Measurements from ENCODE around the gene TMCO4. TPM values are rescaled to one million over a fixed set of nuclear protein-coding genes. Genes with fewer than 3 reads are reported as not detected.
"Not testable (repeated sequence)": the region's sequence is repeated elsewhere in the genome, so short reads cannot be mapped to it uniquely, and the experiment has no call there.

The TMCO4 gene
- 10 to 100 TPM; 11.2 to 19.7 (median 13.8) TPM for polyA plus RNA-seq (ENCODE audit: low read depth in 6 of 6)

DNA sequence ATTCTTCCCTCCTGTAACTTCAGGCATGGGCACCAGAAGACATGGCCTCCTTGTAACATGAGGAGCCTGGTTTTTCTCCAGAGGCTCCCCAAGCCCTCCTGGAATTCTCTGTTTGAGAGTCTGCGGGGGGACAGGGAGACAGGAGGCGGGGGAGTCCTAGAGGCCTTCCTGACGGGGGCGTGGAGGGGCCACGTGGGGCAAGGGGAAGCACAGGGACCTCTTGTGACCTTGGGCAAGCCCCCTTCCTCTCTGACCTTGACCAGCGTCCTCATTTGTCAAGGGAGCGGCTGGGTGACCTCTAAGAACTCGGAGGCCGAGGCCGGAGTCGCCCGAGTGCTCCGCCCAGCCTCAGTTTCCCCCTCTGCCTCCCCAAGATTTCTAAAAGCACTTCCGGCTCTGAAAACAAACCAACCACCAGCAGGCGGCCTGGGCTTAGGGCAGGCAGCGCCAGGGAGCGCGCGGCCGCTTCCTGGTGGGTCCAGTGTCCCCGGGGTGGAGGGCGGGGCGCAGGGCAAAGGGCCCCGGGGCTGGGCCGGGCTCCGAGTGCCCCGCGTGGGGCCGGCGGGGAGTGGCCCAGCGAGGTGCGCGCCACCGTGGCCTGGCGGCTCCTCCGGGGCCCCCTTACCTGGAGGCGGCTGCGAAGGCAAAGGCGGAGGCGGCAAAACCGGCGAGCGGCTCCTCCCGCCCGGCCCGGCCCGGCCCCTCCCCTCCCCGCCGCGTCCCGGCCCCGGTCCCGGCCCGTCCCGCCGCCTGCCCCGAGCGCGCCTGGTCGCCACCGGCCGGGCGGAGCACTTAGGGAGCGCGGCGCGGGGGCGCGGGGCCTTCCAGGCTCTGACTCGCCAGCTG, at the start of gene TMCO4:
Gene TMCO4, minus strand, starts transcription at position 687 of the 846 bp plus-strand sequence. CDS start 19,158 bp downstream, outside the sequence.
- Mint-ChIP-seq H3K4me3 (peak within 1 kb of the TSS; percentile 87 to 99 (median 94)), H3K4me1 (peaks cover 16 to 28% (median 27%) of the 10 kb centered on the region in 3 donors), H3K27me3 (peaks cover 0 to 4% (median 0%) of the 10 kb centered on the region in 3 donors), H3K27ac (peak within 1 kb of the TSS; percentile 90 to 98 (median 94)), H3K36me3 (peaks cover 4 to 7% of the 10 kb centered on the region in 2 donors), H3K9me3 (peaks cover 0 to 2% (median 0%) of the 10 kb centered on the region in 7 donors)
- ATAC-seq (ENCODE audit: low read depth in 2 of 2) (peak; percentile 67 to 72), DNase-seq (peak; percentile 42)

DNA sequence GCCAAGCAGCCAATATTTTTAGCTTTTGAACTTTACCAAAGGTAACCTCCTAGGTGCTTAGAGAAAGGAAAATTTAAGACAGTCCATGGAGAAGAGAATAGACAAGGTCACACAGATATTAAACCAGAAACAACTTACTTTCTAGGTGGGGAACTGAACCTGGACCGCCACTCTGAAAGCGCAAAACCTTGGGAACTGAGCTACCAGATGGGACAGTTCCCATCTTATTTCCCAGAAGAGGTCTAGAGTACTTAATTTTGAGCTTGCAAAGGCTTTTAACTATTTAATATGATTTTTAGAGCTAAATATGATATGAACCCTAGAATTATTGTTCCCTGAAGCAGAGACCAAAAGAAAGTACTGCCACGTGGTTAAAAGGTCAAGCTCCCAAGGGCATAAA, 49.6 kb upstream of the TMCO4 start:
- not testable (repeated sequence) for H3K36me3 Mint-ChIP-seq; ATAC-seq (ENCODE audit: low read depth in 2 of 2); H3K27ac Mint-ChIP-seq; H3K4me3 Mint-ChIP-seq; DNase-seq; H3K9me3 Mint-ChIP-seq; H3K4me1 Mint-ChIP-seq
- H3K27me3 Mint-ChIP-seq: peaks cover 29 to 38% (median 30%) of the 10 kb centered on the region in 3 donors

- not testable (repeated sequence) for H3K27ac Mint-ChIP-seq; DNase-seq; ATAC-seq (ENCODE audit: low read depth in 2 of 2); H3K4me1 Mint-ChIP-seq; H3K36me3 Mint-ChIP-seq; H3K9me3 Mint-ChIP-seq; H3K4me3 Mint-ChIP-seq
- peaks cover 35 to 37% (median 36%) of the 10 kb centered on the region in 3 donors for H3K27me3 Mint-ChIP-seq
These were observed 47.6 kb upstream of the TMCO4 start for GRCh38 chr1:19847334-19847733.

GRCh38 chr1:19846338-19846737, 46.6 kb upstream of the TMCO4 start:
- no peaks in the 10 kb centered on the region for H3K4me1 Mint-ChIP-seq
- no peaks in the 10 kb centered on the region for H3K36me3 Mint-ChIP-seq
- H3K27ac Mint-ChIP-seq: no peak overlapping the region
- no peak overlapping the region for H3K4me3 Mint-ChIP-seq
- DNase-seq (no peak), ATAC-seq (ENCODE audit: low read depth in 2 of 2) (no peak)
- H3K9me3 Mint-ChIP-seq: no peaks in the 10 kb centered on the region
- peaks cover 36 to 40% (median 37%) of the 10 kb centered on the region in 3 donors for H3K27me3 Mint-ChIP-seq

GRCh38 chr1:19845555-19845954, 45.8 kb upstream of the TMCO4 start:
- no peaks in the 10 kb centered on the region for H3K36me3 Mint-ChIP-seq
- peaks cover 37 to 40% (median 38%) of the 10 kb centered on the region in 3 donors for H3K27me3 Mint-ChIP-seq
- H3K9me3 Mint-ChIP-seq: no peaks in the 10 kb centered on the region
- no peak overlapping the region for H3K4me3 Mint-ChIP-seq
- DNase-seq (no peak), ATAC-seq (ENCODE audit: low read depth in 2 of 2) (no peak)
- H3K4me1 Mint-ChIP-seq: no peaks in the 10 kb centered on the region
- no peak overlapping the region for H3K27ac Mint-ChIP-seq

DNA sequence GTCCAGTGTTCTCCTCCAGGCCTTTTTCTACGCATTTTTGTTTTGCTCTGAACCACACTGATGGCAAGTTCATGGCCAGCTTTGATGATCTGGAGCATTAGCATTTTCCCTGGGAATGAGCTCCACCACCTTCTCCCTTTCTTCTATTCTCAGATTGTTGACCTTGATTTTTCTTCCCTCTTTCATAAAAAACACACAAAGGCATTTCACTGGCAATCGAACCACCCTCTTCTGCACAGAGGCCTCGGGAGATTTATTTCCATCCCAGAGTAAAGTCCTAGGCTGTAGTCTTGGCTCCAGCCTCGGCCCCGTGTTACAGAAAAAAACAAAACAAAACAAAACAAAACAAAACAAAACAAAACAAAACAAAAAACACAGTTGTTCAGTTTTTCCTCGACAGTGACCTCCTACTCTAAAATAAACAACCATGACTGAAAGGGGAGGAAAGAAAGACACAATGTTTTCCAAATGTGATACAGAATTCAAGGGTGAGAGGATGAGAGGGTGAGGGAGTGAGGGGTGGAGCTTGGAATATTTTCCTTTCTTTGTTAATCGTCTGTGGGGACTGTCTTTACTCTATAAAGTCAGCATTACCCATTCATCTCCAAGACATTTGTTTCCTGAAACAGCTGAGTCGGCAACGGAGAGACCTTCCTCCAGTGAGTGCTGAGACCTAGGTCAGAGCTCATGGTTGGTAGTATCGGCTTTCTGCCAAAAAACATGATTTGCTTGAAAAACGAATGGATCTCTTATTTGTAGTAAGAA, 45.2 kb upstream of the TMCO4 start:
- H3K4me3 Mint-ChIP-seq: no peak overlapping the region
- peaks cover 37 to 41% (median 41%) of the 10 kb centered on the region in 3 donors for H3K27me3 Mint-ChIP-seq
- no peak overlapping the region for H3K27ac Mint-ChIP-seq
- ATAC-seq (ENCODE audit: low read depth in 2 of 2) (no peak), DNase-seq (no peak)
- no peaks in the 10 kb centered on the region for H3K9me3 Mint-ChIP-seq
- no peaks in the 10 kb centered on the region for H3K36me3 Mint-ChIP-seq
- H3K4me1 Mint-ChIP-seq: no peaks in the 10 kb centered on the region

GRCh38 chr1:19840228-19840627, 40.5 kb upstream of the TMCO4 start:
- Mint-ChIP-seq H3K4me3 (no peak overlapping the region), H3K4me1 (peaks cover 2 to 7% (median 6%) of the 10 kb centered on the region in 3 donors), H3K36me3 (no peaks in the 10 kb centered on the region), H3K27ac (no peak overlapping the region), H3K27me3 (peaks cover 24 to 34% (median 30%) of the 10 kb centered on the region in 3 donors), H3K9me3 (peaks cover 0 to 1% (median 0%) of the 10 kb centered on the region in 7 donors)
- no peak for DNase-seq
- ATAC-seq (ENCODE audit: low read depth in 2 of 2): no peak

GRCh38 chr1:19837866-19838265, 38.1 kb upstream of the TMCO4 start:
- peaks cover 2 to 7% (median 6%) of the 10 kb centered on the region in 3 donors for H3K4me1 Mint-ChIP-seq
- H3K4me3 Mint-ChIP-seq: no peak overlapping the region
- peak overlapping the region in 1 of 6 donors; percentile 67 for H3K27ac Mint-ChIP-seq
- no peak for DNase-seq
- no peak for ATAC-seq (ENCODE audit: low read depth in 2 of 2)
- H3K27me3 Mint-ChIP-seq: peaks cover 21 to 33% (median 23%) of the 10 kb centered on the region in 3 donors
- peaks cover 0 to 1% (median 0%) of the 10 kb centered on the region in 7 donors for H3K9me3 Mint-ChIP-seq
- no peaks in the 10 kb centered on the region for H3K36me3 Mint-ChIP-seq

- Mint-ChIP-seq H3K27ac (peak overlapping the region in 1 of 6 donors; percentile 82), H3K36me3 (no peaks in the 10 kb centered on the region), H3K27me3 (peaks cover 24 to 40% (median 37%) of the 10 kb centered on the region in 3 donors), H3K4me1 (peaks cover 2 to 7% (median 6%) of the 10 kb centered on the region in 3 donors), H3K9me3 (peaks cover 0 to 14% (median 8%) of the 10 kb centered on the region in 7 donors), H3K4me3 (no peak overlapping the region)
- ATAC-seq (ENCODE audit: low read depth in 2 of 2) (no peak), DNase-seq (no peak)
These were observed 35.9 kb upstream of the TMCO4 start for GRCh38 chr1:19835578-19835977.

- Mint-ChIP-seq H3K27me3 (peaks cover 39 to 61% (median 51%) of the 10 kb centered on the region in 3 donors), H3K4me3 (no peak overlapping the region), H3K9me3 (peaks cover 0 to 23% (median 11%) of the 10 kb centered on the region in 7 donors), H3K36me3 (no peaks in the 10 kb centered on the region), H3K27ac (no peak overlapping the region), H3K4me1 (peaks cover 0 to 3% (median 0%) of the 10 kb centered on the region in 3 donors)
- DNase-seq (no peak), ATAC-seq (ENCODE audit: low read depth in 2 of 2) (no peak)
These were observed 31.7 kb upstream of the TMCO4 start for GRCh38 chr1:19831441-19831840.

- no peak overlapping the region for H3K4me3 Mint-ChIP-seq
- no peak overlapping the region for H3K27ac Mint-ChIP-seq
- DNase-seq: no peak
- no peak for ATAC-seq (ENCODE audit: low read depth in 2 of 2)
- no peaks in the 10 kb centered on the region for H3K4me1 Mint-ChIP-seq
- peaks cover 0 to 23% (median 11%) of the 10 kb centered on the region in 7 donors for H3K9me3 Mint-ChIP-seq
- peaks cover 46 to 67% (median 61%) of the 10 kb centered on the region in 3 donors for H3K27me3 Mint-ChIP-seq
- H3K36me3 Mint-ChIP-seq: no peaks in the 10 kb centered on the region
These were observed 28.8 kb upstream of the TMCO4 start for GRCh38 chr1:19828546-19828945.

- Mint-ChIP-seq H3K36me3 (no peaks in the 10 kb centered on the region), H3K9me3 (peaks cover 0 to 10% (median 3%) of the 10 kb centered on the region in 7 donors), H3K4me1 (no peaks in the 10 kb centered on the region), H3K4me3 (no peak overlapping the region), H3K27me3 (peaks cover 40 to 49% (median 48%) of the 10 kb centered on the region in 3 donors), H3K27ac (no peak overlapping the region)
- ATAC-seq (ENCODE audit: low read depth in 2 of 2) (no peak), DNase-seq (no peak)
These were observed 25.6 kb upstream of the TMCO4 start for GRCh38 chr1:19825298-19825697.

GRCh38 chr1:19824541-19824940, 24.8 kb upstream of the TMCO4 start:
- H3K27ac Mint-ChIP-seq: no peak overlapping the region
- DNase-seq (no peak), ATAC-seq (ENCODE audit: low read depth in 2 of 2) (no peak)
- H3K9me3 Mint-ChIP-seq: peaks cover 0 to 10% (median 2%) of the 10 kb centered on the region in 7 donors
- no peaks in the 10 kb centered on the region for H3K36me3 Mint-ChIP-seq
- H3K4me3 Mint-ChIP-seq: no peak overlapping the region
- no peaks in the 10 kb centered on the region for H3K4me1 Mint-ChIP-seq
- peaks cover 40 to 51% (median 45%) of the 10 kb centered on the region in 3 donors for H3K27me3 Mint-ChIP-seq

Data from naive B cell (primary cell).